ENCODE measurements around the gene PLCXD3.

Gene PLCXD3

DNA sequence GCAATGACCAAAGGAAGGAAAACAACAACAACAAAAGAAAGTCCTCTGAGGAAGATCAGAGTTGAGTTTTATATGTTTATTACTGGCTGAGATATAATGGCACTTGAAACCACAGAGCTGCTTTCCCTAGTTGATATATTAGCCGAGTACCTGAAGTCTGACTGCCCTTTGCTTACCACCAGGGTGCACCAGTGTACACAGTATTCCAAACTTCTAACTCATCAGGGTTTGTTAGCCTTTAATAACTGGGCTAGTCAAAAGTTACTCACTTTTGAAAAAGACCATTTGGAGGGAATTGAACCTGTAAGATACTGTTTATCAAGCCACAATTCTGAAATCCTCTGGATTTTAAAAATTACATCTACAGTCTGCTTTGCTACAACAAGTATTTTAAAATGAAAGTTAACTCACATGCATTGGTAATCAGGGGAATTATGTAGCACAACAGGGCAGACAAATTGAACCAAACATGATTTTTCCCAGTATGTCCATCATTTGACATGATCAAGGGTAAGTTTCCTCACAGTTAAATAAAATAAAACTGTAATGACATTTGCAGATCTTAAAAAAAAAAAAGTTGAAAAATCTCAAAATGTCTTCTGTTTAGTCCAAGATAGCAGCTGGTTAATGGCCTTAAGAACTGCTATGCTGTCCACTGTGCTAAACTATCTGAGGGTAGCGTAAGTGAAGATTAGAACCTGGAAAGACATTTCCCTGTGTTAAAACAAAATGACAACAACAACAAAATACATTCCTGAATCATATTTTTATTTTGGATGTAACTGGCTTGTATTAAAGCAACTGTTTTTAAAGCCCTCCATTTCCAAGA lies 239.8 kb downstream of the PLCXD3 start:
- Histone ChIP-seq H3K9me3 (ENCODE audit: low read depth, low read length) (no peaks in the 10 kb centered on the region), H3K4me3 (no peak overlapping the region), H3K9ac (ENCODE audit: insufficient read length) (no peak overlapping the region), H3K36me3 (ENCODE audit: insufficient read depth, low read length) (no peaks in the 10 kb centered on the region), H3K27ac (peak overlapping the region; percentile 4; the same call in 1 of the 2 replicates)
- DNase-seq (ENCODE audit: low read depth, low spot score): peak; percentile 30
- TF ChIP-seq EZH2 (IDR thresholded peaks at IDR 0.05): no peak
- no peak for TF ChIP-seq POLR2AphosphoS5 (IDR thresholded peaks at IDR 0.05; ENCODE audit: borderline replicate concordance, low read depth, low read length)
- TF ChIP-seq FOXP2 (optimal IDR thresholded peaks at IDR 0.05; ENCODE audit: control extremely low read depth, extremely low read length, insufficient read depth): no peak

DNA sequence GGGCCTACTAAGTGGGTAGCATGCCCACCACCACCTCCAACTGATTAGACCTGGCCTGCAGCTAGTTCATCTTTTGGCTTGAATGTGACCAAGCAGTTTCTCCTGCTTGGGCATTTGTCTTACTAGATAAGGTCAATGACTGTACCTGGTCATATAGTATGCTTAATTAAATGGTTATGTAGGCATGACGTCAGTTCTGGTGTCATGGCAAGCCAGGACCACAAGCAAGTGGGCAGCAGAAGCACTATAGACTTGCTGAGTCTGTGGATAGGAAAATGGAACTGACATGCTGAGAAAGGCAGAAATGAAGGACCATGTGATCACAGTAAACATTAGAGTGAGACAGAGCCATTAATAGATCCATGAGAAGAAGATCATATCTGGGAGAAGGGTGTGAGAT lies 241.5 kb downstream of the PLCXD3 start:
- no peak for DNase-seq (ENCODE audit: low read depth, low spot score)
- no peaks in the 10 kb centered on the region for H3K36me3 ChIP-seq (ENCODE audit: insufficient read depth, low read length)
- H3K4me3 ChIP-seq: no peak overlapping the region
- TF ChIP-seq EZH2 (IDR thresholded peaks at IDR 0.05) (no peak), POLR2AphosphoS5 (IDR thresholded peaks at IDR 0.05; ENCODE audit: borderline replicate concordance, low read depth, low read length) (no peak), FOXP2 (optimal IDR thresholded peaks at IDR 0.05; ENCODE audit: control extremely low read depth, extremely low read length, insufficient read depth) (no peak)
- no peak overlapping the region for H3K9ac ChIP-seq (ENCODE audit: insufficient read length)
- H3K27ac ChIP-seq: no peak overlapping the region
- no peaks in the 10 kb centered on the region for H3K9me3 ChIP-seq (ENCODE audit: low read depth, low read length)

DNA sequence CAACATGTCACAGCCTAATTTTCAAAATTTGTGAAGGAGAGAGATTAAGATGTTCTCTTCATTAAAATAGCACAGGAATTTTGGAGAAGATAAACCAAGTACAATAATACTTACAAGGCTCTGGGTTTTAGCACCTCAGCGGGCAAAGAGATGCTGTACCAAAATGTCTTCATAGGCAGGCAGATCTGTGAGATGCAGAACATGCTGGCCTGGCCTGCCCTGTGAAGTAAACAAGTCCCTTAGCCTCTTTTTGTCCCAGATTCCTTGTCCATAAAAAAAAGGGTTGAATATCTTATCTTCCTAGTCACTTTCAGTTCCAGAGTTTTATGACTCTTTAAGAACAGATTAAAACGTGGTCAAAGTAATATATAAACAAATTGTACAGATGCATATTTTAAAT lies 244.0 kb downstream of the PLCXD3 start:
- DNase-seq (ENCODE audit: low read depth, low spot score): no peak
- no peak overlapping the region for H3K9ac ChIP-seq (ENCODE audit: insufficient read length)
- H3K36me3 ChIP-seq (ENCODE audit: insufficient read depth, low read length): no peaks in the 10 kb centered on the region
- H3K27ac ChIP-seq: no peak overlapping the region
- no peak overlapping the region for H3K4me3 ChIP-seq
- no peaks in the 10 kb centered on the region for H3K9me3 ChIP-seq (ENCODE audit: low read depth, low read length)
- TF ChIP-seq EZH2 (IDR thresholded peaks at IDR 0.05) (no peak), FOXP2 (optimal IDR thresholded peaks at IDR 0.05; ENCODE audit: control extremely low read depth, extremely low read length, insufficient read depth) (no peak), POLR2AphosphoS5 (IDR thresholded peaks at IDR 0.05; ENCODE audit: borderline replicate concordance, low read depth, low read length) (no peak)

DNA sequence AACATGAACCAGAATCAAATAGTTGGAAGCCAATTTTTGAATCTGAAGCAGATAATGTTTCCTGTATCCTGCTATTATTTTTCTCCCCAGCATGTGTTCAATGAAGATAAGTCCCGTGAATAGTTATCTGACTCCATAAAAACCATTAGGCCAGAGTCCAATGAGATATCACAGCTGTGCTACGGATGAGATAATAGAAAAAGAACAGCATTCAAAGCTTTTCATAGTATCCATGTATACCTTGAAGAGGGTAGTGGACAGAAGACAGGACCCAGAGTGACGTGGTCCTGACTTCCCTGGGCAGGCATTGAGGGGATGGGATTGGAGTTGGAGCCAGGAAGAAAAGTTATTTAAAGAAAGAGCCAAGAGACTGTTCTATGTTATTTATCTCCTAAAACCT lies 246.4 kb downstream of the PLCXD3 start:
- H3K36me3 ChIP-seq (ENCODE audit: insufficient read depth, low read length): no peaks in the 10 kb centered on the region
- H3K27ac ChIP-seq: peak overlapping the region; percentile 29; the same call in 1 of the 2 replicates
- H3K9ac ChIP-seq (ENCODE audit: insufficient read length): no peak overlapping the region
- no peak for DNase-seq (ENCODE audit: low read depth, low spot score)
- H3K9me3 ChIP-seq (ENCODE audit: low read depth, low read length): no peaks in the 10 kb centered on the region
- no peak overlapping the region for H3K4me3 ChIP-seq
- no peak for TF ChIP-seq POLR2AphosphoS5 (IDR thresholded peaks at IDR 0.05; ENCODE audit: borderline replicate concordance, low read depth, low read length)
- no peak for TF ChIP-seq FOXP2 (optimal IDR thresholded peaks at IDR 0.05; ENCODE audit: control extremely low read depth, extremely low read length, insufficient read depth)
- no peak for TF ChIP-seq EZH2 (IDR thresholded peaks at IDR 0.05)

DNA sequence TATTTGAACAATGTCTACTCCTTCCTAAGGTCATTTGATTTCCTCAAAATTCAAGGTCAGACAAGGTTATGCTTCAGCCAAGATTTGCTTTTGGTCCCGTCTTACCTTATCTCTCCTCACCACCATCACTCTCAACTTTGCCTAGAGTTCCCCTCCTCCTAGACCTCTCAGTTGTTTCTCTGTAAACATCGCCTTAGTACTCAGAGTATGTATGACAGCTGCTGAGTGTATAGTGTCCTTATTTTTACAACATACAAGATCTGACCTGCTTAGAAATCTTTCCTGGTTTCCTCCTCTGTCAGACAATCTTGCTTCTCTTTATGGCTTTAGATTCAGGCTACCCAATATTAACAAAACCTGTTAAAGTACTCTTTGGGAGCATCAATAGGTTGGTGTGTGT lies 247.1 kb downstream of the PLCXD3 start:
- TF ChIP-seq FOXP2 (optimal IDR thresholded peaks at IDR 0.05; ENCODE audit: control extremely low read depth, extremely low read length, insufficient read depth) (no peak), POLR2AphosphoS5 (IDR thresholded peaks at IDR 0.05; ENCODE audit: borderline replicate concordance, low read depth, low read length) (no peak), EZH2 (IDR thresholded peaks at IDR 0.05) (no peak)
- DNase-seq (ENCODE audit: low read depth, low spot score): no peak
- Histone ChIP-seq H3K36me3 (ENCODE audit: insufficient read depth, low read length) (no peaks in the 10 kb centered on the region), H3K4me3 (no peak overlapping the region), H3K9ac (ENCODE audit: insufficient read length) (no peak overlapping the region), H3K27ac (peak overlapping the region; percentile 29), H3K9me3 (ENCODE audit: low read depth, low read length) (no peaks in the 10 kb centered on the region)

Data from SK-N-MC (cell line).